B cell (primary cell): Measurements from ENCODE around the gene CFAP90.

Source experiments
- EZH2 ChIP-seq: IDR thresholded peaks from 2 replicates; pipeline ENCODE4 v1.6.1; 2012; ENCODE audit warnings: borderline replicate concordance, low read depth, mild to moderate bottlenecking, moderate library complexity, low read length; ENCODE audit not compliant: insufficient read depth, poor library complexity, severe bottlenecking
- TF ChIP-seq, protein P1 (sequence below): fragments of 200-600 bp; IDR thresholded peaks from one replicate; pipeline ENCODE4 v1.8.0; 2022; ENCODE audit warnings: antibody characterized with exemption, mild to moderate bottlenecking

- TF ChIP-seq, protein P1, sequence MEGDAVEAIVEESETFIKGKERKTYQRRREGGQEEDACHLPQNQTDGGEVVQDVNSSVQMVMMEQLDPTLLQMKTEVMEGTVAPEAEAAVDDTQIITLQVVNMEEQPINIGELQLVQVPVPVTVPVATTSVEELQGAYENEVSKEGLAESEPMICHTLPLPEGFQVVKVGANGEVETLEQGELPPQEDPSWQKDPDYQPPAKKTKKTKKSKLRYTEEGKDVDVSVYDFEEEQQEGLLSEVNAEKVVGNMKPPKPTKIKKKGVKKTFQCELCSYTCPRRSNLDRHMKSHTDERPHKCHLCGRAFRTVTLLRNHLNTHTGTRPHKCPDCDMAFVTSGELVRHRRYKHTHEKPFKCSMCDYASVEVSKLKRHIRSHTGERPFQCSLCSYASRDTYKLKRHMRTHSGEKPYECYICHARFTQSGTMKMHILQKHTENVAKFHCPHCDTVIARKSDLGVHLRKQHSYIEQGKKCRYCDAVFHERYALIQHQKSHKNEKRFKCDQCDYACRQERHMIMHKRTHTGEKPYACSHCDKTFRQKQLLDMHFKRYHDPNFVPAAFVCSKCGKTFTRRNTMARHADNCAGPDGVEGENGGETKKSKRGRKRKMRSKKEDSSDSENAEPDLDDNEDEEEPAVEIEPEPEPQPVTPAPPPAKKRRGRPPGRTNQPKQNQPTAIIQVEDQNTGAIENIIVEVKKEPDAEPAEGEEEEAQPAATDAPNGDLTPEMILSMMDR, result no peak
- no peak for TF ChIP-seq EZH2
These were observed 21.7 kb upstream of the CFAP90 start for GRCh38 chr5:7872517-7873130.
